ENCODE results near the gene KCNAB2.

KCNAB2 gene

DNA sequence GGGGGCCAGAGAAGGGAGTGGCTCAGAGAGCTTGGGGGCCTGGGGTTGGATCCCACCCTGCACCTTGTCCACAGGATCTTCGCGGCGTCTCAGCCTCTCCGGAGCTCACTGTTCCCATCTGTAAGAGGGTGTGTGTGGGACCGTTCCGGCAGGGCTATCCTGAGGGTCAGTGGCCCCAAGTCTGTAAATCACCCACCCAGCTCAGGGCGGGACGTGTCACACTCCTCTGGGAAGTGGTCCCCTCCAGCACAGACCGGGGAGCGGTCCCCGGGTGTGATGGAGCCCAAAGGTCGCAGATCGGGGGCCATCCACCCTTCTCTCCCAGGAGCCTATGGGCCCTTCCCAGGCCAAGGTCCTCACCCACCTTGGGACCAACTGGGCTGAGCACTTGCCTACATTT, 40.0 kb downstream of the KCNAB2 start:
- no peak for DNase-seq

- no peak for DNase-seq
Measured at GRCh38 chr1:6086358-6086757, 40.7 kb downstream of the KCNAB2 start.

DNA sequence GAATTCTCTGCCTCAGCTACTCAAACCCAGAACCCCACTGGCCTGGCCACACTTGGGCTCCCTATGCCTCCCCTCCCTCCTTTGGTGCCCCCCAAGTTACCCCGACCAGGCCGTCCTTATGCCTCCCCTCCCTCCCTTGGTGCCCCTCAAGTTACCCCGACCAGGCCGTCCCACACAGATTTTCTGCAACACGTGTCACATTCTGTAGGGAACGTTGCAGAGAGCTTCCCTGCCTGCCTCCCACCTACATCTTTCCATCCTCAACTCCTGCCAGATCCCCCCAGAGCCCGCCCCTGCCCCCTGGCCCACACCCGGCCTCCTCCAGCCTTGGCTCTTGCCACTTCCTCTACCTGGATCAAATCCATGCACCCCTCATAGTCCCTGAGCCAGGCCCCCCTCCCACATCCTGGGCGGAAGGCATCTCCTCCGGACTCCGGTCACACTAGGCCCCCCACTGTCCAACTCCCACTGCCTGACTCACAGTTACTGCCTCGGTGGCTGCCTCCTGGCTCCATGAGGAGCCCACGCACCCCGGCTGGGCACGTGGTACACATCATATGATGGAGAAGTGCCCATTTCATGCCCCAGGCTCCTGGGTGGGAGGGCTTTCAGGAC, 41.2 kb downstream of the KCNAB2 start:
- DNase-seq, result no peak

DNA sequence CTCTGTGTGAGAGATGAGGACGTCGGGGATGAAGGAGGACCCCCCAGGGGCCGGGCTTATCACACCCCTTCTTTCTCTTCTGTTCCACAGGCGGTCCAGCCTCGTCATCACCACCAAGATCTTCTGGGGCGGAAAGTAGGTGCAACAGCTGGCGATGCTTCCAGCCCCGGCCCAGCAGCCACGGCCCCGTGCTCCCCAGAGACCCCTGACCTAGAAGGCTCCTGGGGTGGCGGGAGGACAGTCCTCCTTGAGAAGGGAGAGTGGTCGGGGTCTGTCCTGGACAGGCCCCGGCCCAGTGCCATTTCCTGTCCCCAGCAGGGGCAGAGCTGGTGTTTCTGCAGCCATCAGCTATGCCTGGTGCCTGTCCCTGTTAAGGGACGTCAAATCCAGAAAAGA, 41.7 kb downstream of the KCNAB2 start:
- no peak for DNase-seq

- no peak for DNase-seq
Measured at GRCh38 chr1:6087958-6088357, 42.3 kb downstream of the KCNAB2 start.

- DNase-seq, result no peak
Measured at GRCh38 chr1:6088956-6089355, 43.3 kb downstream of the KCNAB2 start.

GRCh38 chr1:6090288-6090687, 44.6 kb downstream of the KCNAB2 start:
- no peak for DNase-seq

- no peak for DNase-seq
Measured at GRCh38 chr1:6090996-6091822, 45.5 kb downstream of the KCNAB2 start.

DNA sequence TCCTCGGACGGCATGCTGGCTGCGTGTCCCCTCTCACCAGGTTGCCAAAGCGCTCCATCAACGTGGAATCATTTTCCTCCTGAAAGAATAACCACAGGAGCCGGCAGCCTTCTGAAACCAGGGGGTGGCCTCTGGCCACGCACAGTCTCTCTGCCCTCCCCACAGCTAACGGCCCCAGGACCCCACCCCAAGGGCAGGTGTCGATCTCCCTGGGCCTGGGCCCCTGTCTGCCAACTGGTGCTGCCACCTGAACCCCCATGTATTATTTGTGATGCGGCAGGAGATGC, 46.1 kb downstream of the KCNAB2 start:
- no peak for DNase-seq

DNA sequence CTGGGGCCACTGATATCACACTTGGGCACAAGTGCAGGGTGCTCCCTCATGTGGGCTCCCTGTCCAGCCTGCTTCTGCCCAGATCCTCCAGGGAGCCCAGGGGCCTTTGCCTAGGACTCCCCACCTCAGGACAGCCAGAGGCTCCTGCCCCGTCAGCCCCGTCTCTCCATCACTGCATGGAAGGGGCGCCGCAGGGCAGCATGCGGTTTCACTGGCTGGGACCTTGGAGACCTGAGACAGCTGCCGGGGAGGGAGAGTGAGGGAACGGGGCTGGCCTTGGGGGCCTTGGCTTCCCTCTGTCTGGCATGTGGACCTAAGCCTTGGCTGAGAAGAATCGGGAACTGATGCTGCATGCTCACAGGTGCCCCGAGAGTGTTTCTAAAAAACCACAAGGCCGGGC, 46.5 kb downstream of the KCNAB2 start:
- DNase-seq, result no peak

DNA sequence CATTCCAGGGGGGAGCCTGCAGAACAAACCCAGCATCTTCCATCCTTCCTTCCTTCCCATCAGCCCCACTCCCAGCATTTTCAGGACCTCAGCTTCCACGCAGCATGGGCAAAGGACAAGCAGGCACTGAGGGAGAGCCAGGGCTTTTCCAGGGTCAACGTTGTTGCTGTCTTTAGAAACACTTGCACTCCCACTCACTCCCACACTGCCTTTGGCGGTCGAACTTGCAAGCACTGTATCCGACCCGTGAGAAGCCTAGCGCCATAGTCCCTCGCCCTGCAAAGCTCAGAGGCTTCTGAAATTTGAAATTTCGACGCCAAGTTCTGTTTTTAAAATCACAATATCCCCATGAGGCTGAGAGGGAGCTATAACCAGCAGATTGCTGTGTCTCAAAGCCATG, 47.4 kb downstream of the KCNAB2 start:
- no peak for DNase-seq

- DNase-seq, result no peak
Measured at GRCh38 chr1:6093611-6094010, 47.9 kb downstream of the KCNAB2 start.

GRCh38 chr1:6094246-6094645, 48.6 kb downstream of the KCNAB2 start:
- no peak for DNase-seq

DNA sequence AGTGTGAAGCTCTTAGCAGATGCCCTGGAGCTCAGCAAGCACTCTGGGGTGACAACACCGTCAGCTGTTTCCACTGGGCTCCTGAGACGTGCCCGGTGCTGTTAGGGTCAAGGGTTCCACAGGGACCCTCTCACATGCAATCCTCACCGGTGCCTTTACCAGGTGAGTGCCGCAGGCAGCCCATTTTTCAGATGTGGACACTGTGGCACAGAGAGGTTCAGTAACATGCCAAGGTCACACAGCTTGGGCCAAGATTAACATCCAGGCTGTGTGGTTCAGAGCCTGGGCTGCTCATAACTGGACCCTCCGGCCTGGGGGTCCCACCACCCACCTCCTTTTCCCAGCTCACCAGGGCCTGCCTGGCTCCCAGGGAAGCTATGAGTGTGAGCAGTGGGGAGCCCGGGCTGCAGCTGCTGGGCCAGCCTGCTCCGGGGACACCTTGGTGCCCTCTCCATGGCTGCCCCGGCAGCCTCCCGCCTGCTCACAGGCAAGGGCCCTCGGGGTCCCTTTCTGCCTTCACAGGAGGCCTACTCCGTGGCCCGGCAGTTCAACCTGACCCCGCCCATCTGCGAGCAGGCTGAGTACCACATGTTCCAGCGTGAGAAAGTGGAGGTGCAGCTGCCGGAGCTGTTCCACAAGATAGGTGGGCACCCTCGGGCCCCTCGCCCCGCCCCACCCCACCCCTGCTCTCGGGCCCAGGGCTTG, 49.3 kb downstream of the KCNAB2 start:
- DNase-seq, result no peak

DNA sequence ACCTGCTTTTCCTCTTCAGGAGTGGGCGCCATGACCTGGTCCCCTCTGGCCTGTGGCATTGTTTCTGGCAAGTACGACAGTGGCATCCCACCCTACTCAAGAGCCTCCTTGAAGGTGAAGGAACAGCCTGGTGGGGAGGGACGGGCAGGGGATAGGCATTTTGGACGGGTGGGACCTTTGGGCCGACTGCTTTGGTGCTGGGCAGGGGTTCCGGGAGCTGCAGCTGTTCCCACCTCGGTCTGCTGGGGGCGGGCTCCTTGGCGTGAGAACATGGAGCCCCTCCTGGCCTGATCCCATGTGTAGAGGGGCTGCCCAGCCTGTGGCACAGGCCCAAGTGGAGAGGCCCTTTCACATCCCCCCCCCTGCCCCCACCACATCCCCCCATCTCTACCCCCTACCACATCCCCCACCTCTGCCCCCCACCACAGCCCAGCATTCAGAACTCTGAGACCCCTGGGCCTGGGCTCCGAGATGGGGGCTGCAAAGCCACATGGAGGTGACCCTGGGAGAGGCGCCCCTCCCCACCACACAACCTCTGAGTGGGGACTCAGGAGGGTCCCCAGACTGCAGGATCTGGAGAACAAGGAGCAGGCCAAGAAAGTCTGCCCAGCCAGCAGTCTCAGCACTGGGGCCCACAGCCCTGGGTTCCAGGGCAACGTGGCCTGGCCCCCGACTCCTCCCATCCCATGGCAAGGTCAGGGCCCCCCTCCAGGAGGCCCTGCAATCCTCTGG, 50.0 kb downstream of the KCNAB2 start:
- DNase-seq, result no peak

- DNase-seq, result no peak
Measured at GRCh38 chr1:6096243-6097116, 50.8 kb downstream of the KCNAB2 start.

GRCh38 chr1:6097117-6097595, 51.5 kb downstream of the KCNAB2 start:
- DNase-seq, result no peak

DNA sequence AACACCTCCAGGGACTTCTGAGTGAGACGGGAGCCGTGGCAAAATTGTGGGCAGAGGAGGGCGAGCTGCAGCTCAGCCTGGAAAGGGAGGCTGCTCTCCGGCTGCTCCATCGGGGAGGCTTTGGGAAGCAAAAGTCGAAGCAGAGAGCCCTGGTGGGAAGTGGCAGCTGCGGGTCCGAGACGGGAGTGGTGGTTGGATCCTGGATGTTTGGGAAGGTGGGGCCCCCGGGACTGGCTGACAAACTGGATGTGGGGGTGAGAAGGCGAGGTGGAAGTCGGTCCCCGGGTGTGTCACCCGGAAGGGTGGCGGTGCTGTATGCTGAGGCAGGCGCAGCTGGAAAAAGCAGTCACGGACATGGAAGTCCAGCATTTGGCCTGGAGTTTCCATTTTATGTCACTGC, 52.1 kb downstream of the KCNAB2 start:
- no peak for DNase-seq

GRCh38 chr1:6098303-6099215, 52.9 kb downstream of the KCNAB2 start:
- DNase-seq, result no peak

DNA sequence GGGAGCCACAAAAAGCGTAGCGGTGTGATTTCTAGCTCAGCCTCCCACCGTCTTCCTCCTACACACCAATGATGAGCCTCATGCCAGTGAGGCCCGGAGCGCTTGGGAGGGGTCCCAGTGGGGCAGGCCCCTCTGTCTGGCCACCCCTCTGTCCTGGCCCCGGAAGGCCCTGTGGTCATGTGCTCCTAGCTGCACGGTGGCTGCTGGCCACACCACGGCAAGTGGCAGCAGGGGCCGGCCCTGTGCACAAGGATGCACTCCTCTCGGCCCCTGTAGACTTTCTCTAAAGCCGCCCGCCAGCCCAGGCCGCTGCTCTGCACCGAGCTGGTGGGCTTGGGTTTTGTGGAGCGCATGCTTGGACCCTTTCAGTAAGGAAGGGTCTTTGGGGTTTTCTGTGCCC, 53.6 kb downstream of the KCNAB2 start:
- no peak for DNase-seq
